HFFc6 (cell line): ENCODE data around the gene CLEC14A. TPM values are rescaled to one million over a fixed set of nuclear protein-coding genes. Genes with fewer than 3 reads are reported as not detected.
A peak's percentile ranks its signal among the peaks of the same experiment; 100 is the strongest.

Experiments
- DNase-seq: peaks from one replicate; pipeline ENCODE4 v3.0.0-alpha.2; 2018
- H3K27ac Mint-ChIP-seq: 2 replicates; pipeline ENCODE4 v1.8.0; 2020; ENCODE audit warnings: mild to moderate bottlenecking, mixed read lengths
- H3K27me3 Mint-ChIP-seq: 2 replicates; pipeline ENCODE4 v1.8.0; 2021; ENCODE audit warnings: mild to moderate bottlenecking, moderate library complexity, mixed read lengths; ENCODE audit not compliant: insufficient read depth
- H3K36me3 Mint-ChIP-seq: 2 replicates; pipeline ENCODE4 v1.8.0; 2021; ENCODE audit warnings: low read depth, mixed read lengths
- H3K4me1 Mint-ChIP-seq: 2 replicates; pipeline ENCODE4 v1.8.0; 2020; ENCODE audit warnings: low read depth, mixed read lengths
- H3K4me3 Mint-ChIP-seq: 2 replicates; pipeline ENCODE4 v1.8.0; 2020; ENCODE audit warnings: mild to moderate bottlenecking, moderate library complexity, mixed read lengths
- H3K9me3 Mint-ChIP-seq: 2 replicates; pipeline ENCODE4 v1.8.0; 2020; ENCODE audit warnings: mild to moderate bottlenecking, mixed read lengths
- CTCF ChIP-seq: fragments of 200-600 bp; sonication (generic); IDR thresholded peaks from 2 replicates; pipeline ENCODE4 v1.5.0; 2021; ENCODE audit warnings: antibody characterized with exemption, mild to moderate bottlenecking
- total RNA-seq, 6 experiments: library from RNA; stranded (reverse); fragmentation: NEBNext Ultra II Directional; extraction: Animal tissue kit (Norgen Biotek cat#: 25700); gene quantifications; 2 replicates in 1 of 6; 3 replicates in 5 of 6; pipeline ENCODE4 v1.2.3, GENCODE V29; 2021

CLEC14A gene
- total RNA-seq, 6 experiments from 2014 or later: 0.08 to 0.12 TPM; not detected in 4

GRCh38 chr14:38207736-38208617, 47.9 kb downstream of the CLEC14A start, which contains the start of gene SSTR1:
TSS of gene SSTR1 (plus strand) at chr14:38207904. CDS start at chr14:38209390, 1,486 bp downstream.
- peak within 1 kb of the TSS; percentile 96 for H3K27ac Mint-ChIP-seq
- TF ChIP-seq CTCF: no peak

GRCh38 chr14:38207377-38207735, 48.5 kb downstream of the CLEC14A start:
- H3K9me3 Mint-ChIP-seq: peaks cover 4% of the 10 kb centered on the region
- peak overlapping the region; percentile 96 for H3K27ac Mint-ChIP-seq
- no peak for DNase-seq
- H3K27me3 Mint-ChIP-seq: peaks cover 5% of the 10 kb centered on the region
- peaks cover 47% of the 10 kb centered on the region for H3K36me3 Mint-ChIP-seq
- peaks cover 60% of the 10 kb centered on the region for H3K4me1 Mint-ChIP-seq
- H3K4me3 Mint-ChIP-seq: peak overlapping the region; percentile 98
- TF ChIP-seq CTCF: no peak

More at GRCh38 chr14:38207736-38208617, 47.9 kb downstream of the CLEC14A start, which contains the start of gene SSTR1:
- Mint-ChIP-seq H3K36me3 (peaks cover 49% of the 10 kb centered on the region), H3K4me3 (peak within 1 kb of the TSS; percentile 98), H3K27me3 (peaks cover 5% of the 10 kb centered on the region), H3K4me1 (peaks cover 56% of the 10 kb centered on the region), H3K9me3 (peaks cover 4% of the 10 kb centered on the region)
- DNase-seq: no peak

GRCh38 chr14:38206689-38207376, 49.1 kb downstream of the CLEC14A start:
- Mint-ChIP-seq H3K4me1 (peaks cover 65% of the 10 kb centered on the region), H3K4me3 (peak overlapping the region; percentile 98), H3K27me3 (peaks cover 5% of the 10 kb centered on the region), H3K36me3 (peaks cover 41% of the 10 kb centered on the region), H3K9me3 (peaks cover 4% of the 10 kb centered on the region), H3K27ac (peak overlapping the region; percentile 96)
- TF ChIP-seq CTCF: no peak
- no peak for DNase-seq

GRCh38 chr14:38205949-38206665, 49.8 kb downstream of the CLEC14A start:
- H3K9me3 Mint-ChIP-seq: peaks cover 4% of the 10 kb centered on the region
- no peak for TF ChIP-seq CTCF
- H3K4me1 Mint-ChIP-seq: peaks cover 72% of the 10 kb centered on the region
- peaks cover 4% of the 10 kb centered on the region for H3K27me3 Mint-ChIP-seq
- no peak for DNase-seq
- peak overlapping the region; percentile 45; the same call in 1 of the 2 replicates for H3K27ac Mint-ChIP-seq
- peaks cover 34% of the 10 kb centered on the region for H3K36me3 Mint-ChIP-seq
- H3K4me3 Mint-ChIP-seq: peak overlapping the region; percentile 11; the same call in 1 of the 2 replicates

- Mint-ChIP-seq H3K4me3 (peak overlapping the region; percentile 17; the same call in 1 of the 2 replicates), H3K9me3 (peaks cover 4% of the 10 kb centered on the region), H3K4me1 (peaks cover 81% of the 10 kb centered on the region), H3K27me3 (peaks cover 2% of the 10 kb centered on the region; the same call in 1 of the 2 replicates), H3K36me3 (peaks cover 26% of the 10 kb centered on the region), H3K27ac (peak overlapping the region; percentile 40)
- TF ChIP-seq CTCF: no peak
- DNase-seq: no peak
These were observed 50.6 kb downstream of the CLEC14A start for GRCh38 chr14:38205119-38205813.
